HCT116 (cell line): ENCODE data around the gene TBXAS1.

Experiments
- EZH2 ChIP-seq: fragments of 200-600 bp; sonication (generic); IDR thresholded peaks from 2 replicates; pipeline ENCODE4 v1.6.1; 2017; ENCODE audit warnings: antibody characterized with exemption, mixed run types
- TCF7L2 ChIP-seq: IDR thresholded peaks from 2 replicates; pipeline ENCODE4 v1.7.0; 2011; ENCODE audit warnings: borderline replicate concordance, inconsistent platforms; ENCODE audit not compliant: insufficient read depth, insufficient read length; ENCODE audit errors: extremely low read depth

GRCh38 chr7:139874302-139874629 is 45.2 kb downstream of the TBXAS1 start:
- TF ChIP-seq EZH2: no peak
- TF ChIP-seq TCF7L2: no peak
